Measurements from ENCODE around the gene MACROD1.

Gene MACROD1

DNA sequence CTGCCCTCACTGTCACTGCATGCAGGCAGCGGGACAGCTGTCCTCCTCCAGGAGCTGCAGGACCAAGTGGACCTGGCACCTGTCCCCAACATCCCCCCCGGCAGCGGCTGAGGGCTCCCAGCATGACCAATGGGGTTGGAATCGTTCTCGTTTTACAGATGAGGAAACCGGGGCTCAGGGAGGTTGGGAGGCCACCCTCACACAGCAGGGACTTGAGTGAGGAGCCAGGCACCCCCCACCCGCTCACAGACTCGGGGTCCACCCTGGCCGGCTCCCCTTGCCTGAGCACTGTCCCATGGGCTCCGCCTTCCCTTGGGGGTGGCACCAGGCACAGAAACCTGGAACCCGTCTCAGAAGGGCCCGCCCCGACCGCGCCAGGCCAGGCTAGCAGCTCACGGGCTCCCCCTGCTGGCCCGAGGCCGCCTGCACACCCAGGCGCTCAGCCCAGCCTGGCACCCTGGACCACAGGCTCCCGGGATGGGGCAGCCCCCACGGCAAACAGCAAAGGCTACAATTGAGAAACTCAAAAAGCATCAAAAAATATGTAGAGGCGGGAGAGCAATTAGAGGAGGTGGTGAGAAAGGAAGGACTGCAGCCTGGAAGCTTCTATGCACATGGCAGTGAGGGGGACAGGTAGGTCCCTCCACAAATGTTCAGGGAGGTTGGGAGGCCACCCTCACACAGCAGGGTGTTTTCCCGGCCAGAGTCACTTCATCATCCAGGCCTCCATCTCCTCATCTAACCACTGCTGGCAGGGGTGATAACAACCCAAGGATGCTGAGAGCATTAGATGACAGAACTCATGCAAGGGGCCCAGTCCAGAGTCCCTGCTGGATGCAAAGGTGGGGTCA lies 12.8 kb downstream of the MACROD1 start:
- peak in 38 of 51 donors; percentile 14 to 76 (median 44) for DNase-seq

GRCh38 chr11:64151337-64151736 lies 14.6 kb downstream of the MACROD1 start:
- no peak for DNase-seq

DNA sequence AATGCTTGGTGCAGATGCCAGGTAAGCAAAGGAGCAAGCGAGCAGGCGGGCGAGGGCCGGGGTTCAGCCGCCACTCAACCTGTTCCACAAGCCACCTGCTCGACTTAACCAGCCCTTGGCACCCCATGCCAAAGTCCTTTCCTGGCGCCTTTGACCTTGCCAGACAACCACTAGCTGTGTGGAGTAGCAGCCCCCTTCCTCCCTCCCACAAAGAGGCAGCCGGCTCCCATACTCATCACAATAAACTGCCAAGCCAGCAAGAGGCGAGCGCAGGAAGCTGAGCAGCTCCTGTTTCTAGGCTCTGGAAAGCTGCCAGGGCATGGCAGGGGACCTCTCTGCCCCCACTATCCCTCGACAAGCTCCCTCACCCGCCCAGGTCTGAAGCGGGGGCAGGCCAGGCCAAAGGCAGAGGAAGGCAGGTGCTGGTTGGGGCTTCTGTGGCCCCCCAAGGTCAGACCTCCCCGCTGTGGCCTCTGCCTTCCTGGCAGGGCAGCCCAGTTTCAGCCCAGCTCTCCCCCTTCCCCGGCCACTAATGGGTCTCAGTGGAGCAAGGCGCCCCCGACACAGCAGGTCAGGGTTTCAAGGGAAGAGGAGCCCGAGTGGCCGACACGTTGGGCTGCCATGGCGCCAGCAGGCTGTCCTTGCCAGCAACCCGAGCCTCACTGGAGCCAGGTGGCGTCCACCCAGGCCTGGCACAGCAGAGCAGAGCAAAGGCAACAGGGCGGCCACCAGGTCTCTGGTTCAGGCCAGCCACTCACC lies 15.3 kb downstream of the MACROD1 start:
- DNase-seq = peak in 24 of 51 donors; percentile 10 to 68 (median 38)

DNA sequence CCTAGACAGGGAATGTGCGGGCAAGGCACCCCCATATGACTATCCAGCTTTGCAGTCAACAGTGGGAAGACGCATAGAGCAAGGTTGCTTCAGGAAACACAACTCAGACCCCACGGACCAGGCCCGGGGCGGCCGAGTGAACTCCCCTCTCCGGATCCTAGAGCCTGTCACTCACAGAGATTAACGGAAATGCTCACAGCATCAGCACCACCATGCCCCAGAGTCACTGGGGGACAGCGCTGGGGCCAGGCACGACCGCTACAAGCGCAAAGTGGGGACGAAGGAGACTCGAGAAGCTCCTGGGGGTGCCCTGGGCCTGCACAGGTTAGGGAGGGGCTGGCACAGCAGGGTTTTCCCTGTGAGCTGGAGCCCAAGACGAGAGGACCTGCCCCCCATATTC lies 15.9 kb downstream of the MACROD1 start:
- DNase-seq = no peak

- DNase-seq = no peak
Measured at GRCh38 chr11:64148917-64149617, 16.8 kb downstream of the MACROD1 start.

- peak; percentile 21 to 94 (median 76) for DNase-seq
Measured at GRCh38 chr11:64148226-64148916, 17.5 kb downstream of the MACROD1 start.

GRCh38 chr11:64146036-64146955 lies 19.6 kb downstream of the MACROD1 start:
- DNase-seq = peak in 17 of 51 donors; percentile 11 to 58 (median 24)

DNA sequence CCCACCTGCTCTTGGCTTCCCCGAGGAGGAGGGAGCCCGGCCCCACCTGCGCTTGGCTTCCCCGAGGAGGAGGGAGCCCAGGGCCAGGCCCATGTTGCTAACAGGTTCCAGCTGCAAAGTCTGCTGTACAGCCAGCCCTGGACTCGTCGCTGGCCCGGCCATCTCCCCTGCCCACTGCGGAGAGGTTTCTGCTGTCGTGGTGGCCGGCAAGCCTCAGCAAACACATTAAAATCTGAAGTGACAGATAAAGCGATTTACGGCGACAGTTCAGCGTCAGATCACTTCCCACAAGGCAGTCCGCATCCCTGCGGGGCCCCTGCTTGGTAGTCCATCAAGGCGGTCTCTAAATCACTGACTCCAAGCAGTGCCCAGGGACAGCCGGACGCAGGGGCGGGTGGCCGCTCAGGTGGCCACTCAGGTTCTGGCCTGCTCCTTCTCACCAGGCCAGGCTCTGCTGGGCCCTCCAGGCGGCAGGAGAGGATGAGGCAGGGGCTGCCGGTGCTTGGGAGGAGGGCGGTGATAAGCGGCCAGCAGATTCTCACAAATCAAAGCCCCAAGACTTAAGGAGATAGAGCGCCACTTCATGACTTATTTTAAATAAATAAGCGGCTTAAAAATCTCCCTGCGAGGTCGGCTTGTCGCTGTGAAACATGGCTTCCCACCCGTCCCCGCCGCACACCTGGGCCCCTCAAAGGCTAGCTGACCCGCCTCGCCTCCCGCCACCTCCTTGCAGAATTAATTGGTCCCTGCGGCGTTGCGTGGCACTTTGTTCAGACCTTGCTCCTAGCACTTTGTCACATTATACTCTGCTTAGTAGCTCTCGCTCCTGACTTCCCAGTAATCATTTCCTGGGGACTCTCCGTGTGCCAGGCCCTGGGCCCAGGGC lies 21.1 kb downstream of the MACROD1 start:
- no peak for DNase-seq

GRCh38 chr11:64141081-64141783 lies 24.7 kb downstream of the MACROD1 start:
- peak in 18 of 51 donors; percentile 14 to 58 (median 34) for DNase-seq

GRCh38 chr11:64140082-64140481 lies 25.8 kb downstream of the MACROD1 start:
- DNase-seq = no peak

- no peak for DNase-seq
Measured at GRCh38 chr11:64139049-64139448, 26.9 kb downstream of the MACROD1 start.

GRCh38 chr11:64138398-64138797 lies 27.5 kb downstream of the MACROD1 start:
- no peak for DNase-seq

- DNase-seq = no peak
Measured at GRCh38 chr11:64136765-64137441, 29.0 kb downstream of the MACROD1 start.

- no peak for DNase-seq
Measured at GRCh38 chr11:64135711-64136110, 30.2 kb downstream of the MACROD1 start.

- DNase-seq = no peak
Measured at GRCh38 chr11:64134963-64135362, 30.9 kb downstream of the MACROD1 start.

DNA sequence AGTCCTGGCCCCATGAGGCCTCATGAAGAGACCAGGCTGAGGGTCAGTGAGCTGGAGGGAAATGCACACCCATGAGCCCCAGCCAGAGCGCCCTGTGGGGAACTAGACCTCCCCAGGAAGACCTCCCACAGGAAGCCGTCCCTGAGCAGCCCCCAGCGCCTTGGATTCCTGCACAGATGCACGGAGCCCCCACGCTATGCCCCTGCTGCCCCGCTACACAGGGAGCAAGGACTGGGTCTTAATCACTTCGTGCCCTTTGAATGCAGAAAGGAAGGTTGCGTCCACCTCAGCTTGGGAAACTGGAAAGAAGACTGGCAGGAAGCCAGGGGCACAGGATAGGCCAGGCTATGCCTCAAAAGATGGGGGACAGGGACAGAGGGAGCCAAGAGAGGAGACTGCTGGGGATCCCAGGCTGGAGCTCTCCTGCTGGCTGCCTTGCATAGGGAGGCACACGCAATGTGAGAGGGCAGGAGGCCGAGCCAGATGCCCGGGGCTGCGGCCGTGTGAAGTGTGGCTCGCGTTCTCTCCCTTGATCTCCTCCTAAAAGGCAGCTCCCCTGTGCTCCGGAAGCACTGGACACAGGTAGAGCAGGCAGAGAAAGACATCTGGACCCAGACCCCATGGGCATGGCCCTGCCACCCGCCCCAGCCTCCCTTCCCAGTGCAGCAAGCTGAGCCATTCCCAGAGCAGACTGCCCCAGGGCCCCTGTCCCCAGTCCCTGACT lies 32.8 kb downstream of the MACROD1 start:
- DNase-seq = no peak

GRCh38 chr11:64132191-64132771 lies 33.6 kb downstream of the MACROD1 start:
- peak in 11 of 51 donors; percentile 10 to 48 (median 30) for DNase-seq

Measured in hypothalamus (tissue), 51 donors.